Tongue (tissue), 2 donors: Measurements from ENCODE around the gene RAP1B. TPM values are rescaled to one million over a fixed set of nuclear protein-coding genes. Genes with fewer than 3 reads are reported as not detected.

Experiments
- DNase-seq: peaks from one replicate; pipeline ENCODE4 v3.0.0-alpha.2; 2015
- total RNA-seq: library from RNA; depleted of rRNA; stranded (reverse); fragments of >200 nt; gene quantifications from one replicate; pipeline ENCODE4 v1.2.3, GENCODE V29; 2014

The RAP1B gene
- total RNA-seq, 1 donor from 2014 or later = 149 TPM

DNA sequence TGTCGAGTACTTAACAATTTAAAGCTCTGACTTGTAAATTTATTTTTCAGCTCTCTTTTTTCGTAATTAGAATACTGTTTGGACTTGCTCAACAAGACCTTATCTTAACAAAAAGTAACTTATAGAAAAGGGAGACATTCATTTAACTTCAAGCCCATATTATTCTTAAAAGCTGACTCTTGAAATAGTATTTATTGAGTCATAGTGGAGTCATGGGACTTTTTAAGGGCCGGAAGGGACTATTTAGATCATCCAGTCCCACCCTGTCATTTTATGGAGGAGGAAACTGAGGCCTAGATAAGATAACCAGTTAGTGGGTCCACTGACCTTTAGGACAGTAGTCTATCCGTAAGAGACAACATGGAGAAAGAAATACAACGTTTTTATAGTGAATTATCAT, 1.5 kb downstream of the RAP1B start:
- DNase-seq = peak; percentile 11

- DNase-seq = no peak
These were observed 2.0 kb downstream of the RAP1B start for GRCh38 chr12:68612697-68613096.

DNA sequence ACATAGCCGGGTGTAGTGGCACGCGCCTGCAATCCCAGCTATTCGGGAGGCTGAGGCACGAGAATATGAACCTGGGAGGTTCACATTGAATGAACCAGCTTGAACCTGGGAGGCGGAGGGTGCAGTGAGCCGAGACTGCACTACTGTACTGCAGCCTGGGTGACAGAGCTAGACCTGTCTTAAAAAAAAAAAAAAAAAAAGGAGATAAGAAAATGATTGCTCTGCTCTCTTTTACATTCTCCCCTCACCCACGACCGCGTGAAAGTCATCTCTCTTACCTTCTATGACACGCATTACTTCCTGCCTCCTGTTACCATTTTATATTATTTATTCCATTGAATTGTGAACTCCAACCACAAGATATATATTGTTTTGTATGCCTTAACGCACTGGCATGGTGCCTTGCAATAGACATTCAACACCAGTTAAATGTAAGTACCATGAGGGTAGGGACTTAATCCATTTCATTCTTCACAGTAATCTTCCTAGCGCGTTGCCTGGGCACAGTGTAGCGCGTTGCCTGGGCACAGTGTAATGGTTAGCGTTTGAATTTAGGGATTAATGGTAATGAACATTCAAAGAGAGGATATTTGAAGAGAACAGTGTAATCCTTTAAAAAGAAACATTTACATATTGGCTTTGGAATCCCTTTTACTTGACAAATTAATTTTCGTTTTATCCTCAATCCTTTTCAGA, 2.7 kb downstream of the RAP1B start:
- DNase-seq = no peak

DNA sequence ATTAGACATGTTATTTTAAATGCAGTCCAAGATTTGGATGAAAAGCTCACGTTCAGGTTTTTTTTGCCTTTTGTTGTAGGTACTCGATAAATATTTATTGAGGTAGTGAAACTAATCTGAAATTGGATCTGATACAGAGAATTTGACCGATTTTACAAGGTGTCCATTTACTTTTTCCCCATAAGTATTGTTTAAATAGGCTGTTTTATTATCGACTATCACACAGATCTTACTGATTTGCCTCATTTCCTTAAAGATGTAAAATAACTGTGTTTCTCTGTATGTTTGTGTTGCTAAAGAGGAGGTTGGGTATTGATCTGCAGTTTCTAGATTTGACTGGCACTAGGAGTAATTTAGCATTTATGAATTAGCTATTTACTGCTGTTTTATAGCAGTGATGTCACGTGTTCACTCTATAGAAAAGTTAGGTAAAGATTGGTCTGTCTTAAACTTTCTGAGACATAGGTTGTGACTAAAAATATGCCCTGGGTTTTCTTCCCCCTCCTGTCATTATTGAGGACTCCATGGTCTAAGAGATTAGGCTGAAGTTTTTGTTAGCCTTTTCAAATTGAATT, 3.5 kb downstream of the RAP1B start:
- DNase-seq = no peak

GRCh38 chr12:68614769-68615168, 4.1 kb downstream of the RAP1B start:
- DNase-seq = no peak

- no peak for DNase-seq
These were observed 6.6 kb downstream of the RAP1B start for GRCh38 chr12:68617160-68617926.

- DNase-seq = no peak
These were observed 8.8 kb downstream of the RAP1B start for GRCh38 chr12:68619541-68619940.

GRCh38 chr12:68620519-68621471, 10.1 kb downstream of the RAP1B start:
- no peak for DNase-seq

DNA sequence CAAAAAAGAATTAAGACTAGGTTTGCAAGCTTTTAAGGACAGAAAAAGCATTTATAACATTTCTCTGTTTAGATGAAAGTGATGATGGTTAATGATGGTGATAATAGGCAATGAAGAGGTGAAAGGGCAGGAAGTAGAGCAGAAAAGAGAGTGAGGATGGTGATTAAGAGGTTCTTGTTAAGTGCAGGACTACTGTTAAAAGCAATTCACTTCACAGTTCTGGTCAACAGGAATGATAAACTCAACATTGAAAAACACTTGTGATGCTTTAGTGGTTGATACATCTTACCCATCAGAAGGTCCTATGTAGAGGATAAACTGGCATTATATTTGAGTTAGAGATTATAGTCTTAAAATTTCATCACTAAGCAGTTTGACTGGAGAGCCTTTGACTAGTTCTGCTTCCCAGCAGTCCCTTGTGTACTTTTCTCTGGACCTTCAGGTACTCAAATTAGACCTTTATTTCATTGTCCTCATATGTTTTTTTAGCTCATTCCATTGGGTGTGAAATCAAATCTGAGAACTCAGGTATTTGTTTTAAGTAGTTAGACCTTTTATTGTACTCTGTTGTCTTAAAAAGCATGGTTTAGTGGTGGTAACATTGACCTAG, 10.9 kb downstream of the RAP1B start:
- DNase-seq = no peak

GRCh38 chr12:68622250-68622649, 11.6 kb downstream of the RAP1B start:
- no peak for DNase-seq

GRCh38 chr12:68623059-68623458, 12.4 kb downstream of the RAP1B start:
- no peak for DNase-seq

DNA sequence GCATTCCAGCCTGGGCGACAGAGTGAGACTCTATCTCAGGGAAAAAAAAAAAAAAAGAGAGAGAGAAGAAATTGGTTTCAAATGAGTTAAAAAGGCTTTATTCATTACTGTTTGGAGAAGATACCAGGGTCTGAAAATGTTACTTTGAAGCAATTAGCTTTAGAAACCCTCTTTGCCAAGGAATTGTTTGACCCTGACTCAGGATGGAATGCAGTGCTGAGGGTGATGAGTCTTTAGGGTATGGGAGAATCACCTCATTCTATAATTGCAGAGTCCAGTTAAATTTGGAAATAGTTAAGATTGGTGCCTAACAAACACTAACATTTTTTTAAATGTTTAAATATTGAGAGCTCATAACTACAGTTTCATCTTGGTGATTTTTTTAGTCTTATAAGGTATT, 13.3 kb downstream of the RAP1B start:
- no peak for DNase-seq

- no peak for DNase-seq
These were observed 14.2 kb downstream of the RAP1B start for GRCh38 chr12:68624933-68625332.

GRCh38 chr12:68627673-68628319, 17.1 kb downstream of the RAP1B start:
- DNase-seq = no peak

GRCh38 chr12:68628698-68629097, 18.0 kb downstream of the RAP1B start:
- no peak for DNase-seq

GRCh38 chr12:68630050-68630449, 19.4 kb downstream of the RAP1B start:
- DNase-seq = no peak

- no peak for DNase-seq
These were observed 19.9 kb downstream of the RAP1B start for GRCh38 chr12:68630598-68630997.

GRCh38 chr12:68631227-68631626, 20.5 kb downstream of the RAP1B start:
- no peak for DNase-seq

- DNase-seq = no peak
These were observed 21.8 kb downstream of the RAP1B start for GRCh38 chr12:68632486-68632885.

DNA sequence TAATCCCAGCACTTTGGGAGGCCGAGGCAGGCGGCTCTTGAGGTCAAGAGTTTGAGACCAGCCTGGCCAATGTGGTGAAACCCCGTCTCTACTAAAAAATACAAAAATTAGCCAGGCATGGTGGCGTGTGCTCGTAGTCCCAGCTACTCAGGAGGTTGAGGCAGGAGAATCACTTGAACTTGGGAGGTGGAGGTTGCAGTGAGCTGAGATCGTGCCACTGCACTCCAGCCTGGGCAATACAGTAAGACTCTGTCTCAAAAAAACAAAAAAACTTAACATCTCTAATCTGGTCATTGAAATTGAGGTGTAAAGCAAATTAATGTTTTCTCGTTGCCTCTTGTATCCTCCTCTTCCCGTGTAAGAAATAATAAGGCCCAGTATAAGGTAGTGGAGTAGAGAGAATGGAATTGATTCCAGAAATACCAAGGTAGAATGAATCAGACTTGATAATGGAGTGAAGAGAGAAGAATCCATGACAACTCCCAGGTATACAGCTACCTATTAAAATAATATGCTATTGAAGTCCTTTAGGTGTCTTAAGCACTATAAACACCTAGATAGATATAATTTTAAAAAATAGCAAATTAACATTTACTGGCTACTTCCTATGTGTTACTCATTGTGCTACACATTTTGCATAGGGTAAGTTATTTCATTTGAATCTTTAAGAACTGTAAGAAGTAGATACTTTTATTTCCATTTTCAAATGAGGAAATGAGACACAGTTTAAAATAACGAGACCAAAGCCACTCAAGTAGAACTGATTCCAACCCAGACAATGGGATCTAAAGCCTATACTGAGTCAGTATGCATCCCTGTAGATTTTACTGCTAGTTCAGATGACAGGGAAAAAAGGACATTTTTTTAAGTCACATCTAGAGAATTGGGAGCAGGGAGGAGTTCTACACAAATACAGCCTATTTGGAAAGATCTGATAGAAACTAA, 23.2 kb downstream of the RAP1B start:
- no peak for DNase-seq
